Endodermal cell (in vitro differentiated cells): Measurements from ENCODE around the gene ZBTB45. TPM values are rescaled to one million over a fixed set of nuclear protein-coding genes. Genes with fewer than 3 reads are reported as not detected.

Source experiments
- DNase-seq: peaks from one replicate; pipeline ENCODE4 v3.0.0-alpha.2; 2017
- H3K27ac ChIP-seq: 2 replicates; pipeline ENCODE4 v1.5.1; 2013; ENCODE audit warnings: mild to moderate bottlenecking, low read depth, low read length, moderate library complexity
- H3K27me3 ChIP-seq: 2 replicates; pipeline ENCODE4 v1.6.1; 2013; ENCODE audit warnings: mild to moderate bottlenecking, low read length, moderate library complexity; ENCODE audit not compliant: insufficient read depth, control insufficient read depth, poor library complexity, severe bottlenecking
- H3K36me3 ChIP-seq: 2 replicates; pipeline ENCODE4 v1.7.0; 2013; ENCODE audit warnings: mild to moderate bottlenecking, low read length, moderate library complexity; ENCODE audit not compliant: control insufficient read depth, insufficient read depth
- H3K4me1 ChIP-seq: one replicate; pipeline ENCODE4 v1.7.0; 2013; ENCODE audit warnings: low read length; ENCODE audit not compliant: control insufficient read depth, insufficient read depth
- H3K4me3 ChIP-seq: 2 replicates; pipeline ENCODE4 v1.5.1; 2013; ENCODE audit warnings: mild to moderate bottlenecking, low read length, moderate library complexity
- H3K9ac ChIP-seq: 2 replicates; pipeline ENCODE4 v1.6.1; 2013; ENCODE audit warnings: mild to moderate bottlenecking, low read length, moderate library complexity; ENCODE audit not compliant: poor library complexity, severe bottlenecking; ENCODE audit errors: extremely low read depth
- H3K9me3 ChIP-seq: 2 replicates; pipeline ENCODE4 v1.6.1; 2013; ENCODE audit warnings: mild to moderate bottlenecking, low read length, moderate library complexity; ENCODE audit not compliant: control insufficient read depth
- H3K27ac Mint-ChIP-seq: 2 replicates; pipeline ENCODE4 v1.8.0; 2020; ENCODE audit warnings: mixed read lengths
- H3K27me3 Mint-ChIP-seq: 2 replicates; pipeline ENCODE4 v1.8.0; 2021; ENCODE audit warnings: mild to moderate bottlenecking, mixed read lengths; ENCODE audit not compliant: insufficient read depth
- H3K36me3 Mint-ChIP-seq: 2 replicates; pipeline ENCODE4 v1.8.0; 2020; ENCODE audit warnings: low read depth, mixed read lengths
- H3K4me1 Mint-ChIP-seq: 2 replicates; pipeline ENCODE4 v1.8.0; 2020; ENCODE audit warnings: mixed read lengths
- H3K4me3 Mint-ChIP-seq: 2 replicates; pipeline ENCODE4 v1.8.0; 2020; ENCODE audit warnings: mild to moderate bottlenecking, moderate library complexity, mixed read lengths
- H3K9me3 Mint-ChIP-seq: 2 replicates; pipeline ENCODE4 v1.8.0; 2020; ENCODE audit warnings: mild to moderate bottlenecking, mixed read lengths
- WGBS, 2 experiments: methylation state at CpG; one replicate each; pipeline versions ENCODE4 v1.1.5 to v1.1.7; 2013; ENCODE audit warnings: missing lambda C conversion rate in 2 of 2, mixed read lengths in 1 of 2; ENCODE audit not compliant: insufficient coverage in 1 of 2, insufficient read length in 1 of 2; 5-methylcytosine and 5-hydroxymethylcytosine counted together
- total RNA-seq, 2 donors: library from RNA; stranded (reverse); fragmentation: NEBNext Ultra II Directional in 1 of 2; extraction: Animal tissue kit (Norgen Biotek cat#: 25700) in 1 of 2; gene quantifications; 2 replicates in 1 of 2; 3 replicates in 1 of 2; pipeline ENCODE4 v1.2.1, GENCODE V29; 2021
- TF ChIP-seq, protein P1 (sequence below): fragments of 200-600 bp; sonication (generic); conservative IDR thresholded peaks from 2 replicates; pipeline ENCODE4 v1.5.0; 2021; ENCODE audit warnings: antibody characterized with exemption, mild to moderate bottlenecking

The ZBTB45 gene
- total RNA-seq, 2 donors from 2014 or later: 19.0 to 19.4 TPM

GRCh38 chr19:58557221-58558065 is 37.8 kb upstream of the ZBTB45 start:
- peaks cover 27% of the 10 kb centered on the region for H3K4me1 Mint-ChIP-seq
- H3K27me3 ChIP-seq: peaks cover 6% of the 10 kb centered on the region
- peak overlapping the region; percentile 96 for H3K4me3 Mint-ChIP-seq
- H3K27ac ChIP-seq: peak overlapping the region; percentile 59
- peaks cover 2% of the 10 kb centered on the region for H3K27me3 Mint-ChIP-seq
- peak overlapping the region; percentile 99 for H3K4me3 ChIP-seq
- no peaks in the 10 kb centered on the region for H3K9me3 ChIP-seq
- WGBS, 2 experiments: 40 to 41% methylated on average over 9 to 12 of the region's 12 CpGs
- no peak for DNase-seq
- H3K27ac Mint-ChIP-seq: peak overlapping the region; percentile 95
- no peaks in the 10 kb centered on the region for H3K9me3 Mint-ChIP-seq
- peak overlapping the region; percentile 95 for H3K9ac ChIP-seq
- H3K36me3 Mint-ChIP-seq: peaks cover 28% of the 10 kb centered on the region
- H3K4me1 ChIP-seq: no peaks in the 10 kb centered on the region
- TF ChIP-seq, protein P1, sequence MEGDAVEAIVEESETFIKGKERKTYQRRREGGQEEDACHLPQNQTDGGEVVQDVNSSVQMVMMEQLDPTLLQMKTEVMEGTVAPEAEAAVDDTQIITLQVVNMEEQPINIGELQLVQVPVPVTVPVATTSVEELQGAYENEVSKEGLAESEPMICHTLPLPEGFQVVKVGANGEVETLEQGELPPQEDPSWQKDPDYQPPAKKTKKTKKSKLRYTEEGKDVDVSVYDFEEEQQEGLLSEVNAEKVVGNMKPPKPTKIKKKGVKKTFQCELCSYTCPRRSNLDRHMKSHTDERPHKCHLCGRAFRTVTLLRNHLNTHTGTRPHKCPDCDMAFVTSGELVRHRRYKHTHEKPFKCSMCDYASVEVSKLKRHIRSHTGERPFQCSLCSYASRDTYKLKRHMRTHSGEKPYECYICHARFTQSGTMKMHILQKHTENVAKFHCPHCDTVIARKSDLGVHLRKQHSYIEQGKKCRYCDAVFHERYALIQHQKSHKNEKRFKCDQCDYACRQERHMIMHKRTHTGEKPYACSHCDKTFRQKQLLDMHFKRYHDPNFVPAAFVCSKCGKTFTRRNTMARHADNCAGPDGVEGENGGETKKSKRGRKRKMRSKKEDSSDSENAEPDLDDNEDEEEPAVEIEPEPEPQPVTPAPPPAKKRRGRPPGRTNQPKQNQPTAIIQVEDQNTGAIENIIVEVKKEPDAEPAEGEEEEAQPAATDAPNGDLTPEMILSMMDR: no peak
- H3K36me3 ChIP-seq: peaks cover 30% of the 10 kb centered on the region

GRCh38 chr19:58556622-58557220 is 37.1 kb upstream of the ZBTB45 start:
- Histone ChIP-seq H3K9me3 (no peaks in the 10 kb centered on the region), H3K27ac (no peak overlapping the region), H3K27me3 (no peaks in the 10 kb centered on the region), H3K36me3 (peaks cover 37% of the 10 kb centered on the region), H3K4me1 (no peaks in the 10 kb centered on the region), H3K9ac (peak overlapping the region; percentile 13), H3K4me3 (peak overlapping the region; percentile 99)
- no peak for DNase-seq
- Mint-ChIP-seq H3K27me3 (no peaks in the 10 kb centered on the region), H3K4me3 (peak overlapping the region; percentile 96), H3K4me1 (peaks cover 27% of the 10 kb centered on the region), H3K36me3 (peaks cover 34% of the 10 kb centered on the region), H3K9me3 (no peaks in the 10 kb centered on the region), H3K27ac (peak overlapping the region; percentile 91)
- TF ChIP-seq, protein P1: no peak
- WGBS, 2 experiments: 88 to 91% methylated on average over 6 to 9 of the region's 10 CpGs

DNA sequence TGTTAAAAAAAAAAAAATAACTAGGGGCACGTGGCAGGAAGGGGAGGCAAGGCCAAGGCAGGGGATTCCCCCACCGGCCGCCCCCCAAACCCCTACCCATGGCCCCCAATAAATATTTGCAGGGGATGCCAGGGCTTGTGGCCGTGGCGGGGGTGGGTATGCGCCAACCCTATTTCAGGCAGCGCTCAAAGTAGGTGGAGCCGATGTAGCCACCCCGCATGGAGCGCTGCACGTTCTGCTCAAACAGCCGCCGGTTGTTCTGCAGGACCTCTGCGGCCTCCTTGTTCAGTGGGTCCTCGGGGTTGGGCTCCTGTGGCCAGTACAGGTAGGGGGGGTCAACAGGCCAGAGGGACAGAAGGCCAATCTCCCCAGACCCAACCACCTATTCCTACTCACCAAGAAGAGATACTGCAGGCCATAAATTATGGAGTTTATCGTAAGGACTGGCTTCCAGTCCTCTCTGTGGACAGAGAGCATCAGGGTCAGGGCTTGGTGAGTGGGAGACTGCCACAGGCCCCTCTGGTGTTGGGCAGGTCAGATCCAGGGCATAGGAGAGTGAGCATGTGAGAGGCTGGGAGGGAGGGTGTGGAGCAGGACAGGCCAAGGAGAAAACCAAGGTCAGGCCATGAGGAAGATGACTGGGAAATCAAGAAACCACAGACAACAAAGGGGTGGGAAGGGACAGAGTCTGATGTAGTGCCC is 36.5 kb upstream of the ZBTB45 start:
- peak overlapping the region; percentile 96 for H3K4me3 Mint-ChIP-seq
- H3K27ac ChIP-seq: no peak overlapping the region
- H3K4me1 ChIP-seq: no peaks in the 10 kb centered on the region
- no peak overlapping the region for H3K4me3 ChIP-seq
- H3K9me3 ChIP-seq: no peaks in the 10 kb centered on the region
- peak overlapping the region; percentile 91 for H3K27ac Mint-ChIP-seq
- H3K9ac ChIP-seq: no peak overlapping the region
- 95% methylated on average over 16 of the region's 16 CpGs; no CpG with 5 or more reads in 1 of the 2 experiments for WGBS, 2 experiments
- peaks cover 43% of the 10 kb centered on the region for H3K36me3 ChIP-seq
- TF ChIP-seq, protein P1: no peak
- DNase-seq: no peak
- no peaks in the 10 kb centered on the region for H3K27me3 ChIP-seq
- H3K9me3 Mint-ChIP-seq: no peaks in the 10 kb centered on the region
- no peaks in the 10 kb centered on the region for H3K27me3 Mint-ChIP-seq
- H3K36me3 Mint-ChIP-seq: peaks cover 35% of the 10 kb centered on the region
- H3K4me1 Mint-ChIP-seq: peaks cover 27% of the 10 kb centered on the region
